Activated CD8-positive, alpha-beta memory T cell treated with anti-CD3 and anti-CD28 coated beads for 1 hour (primary cell): ENCODE data around the gene GPI.
"Not testable (repeated sequence)": the region's sequence is repeated elsewhere in the genome, so short reads cannot be mapped to it uniquely, and the experiment has no call there.

Source experiments
- DNase-seq, 2 donors: peaks; one replicate each; pipeline ENCODE4 v3.0.0-alpha.2; 2020; ENCODE audit warnings: low read depth in 1 of 2; ENCODE audit errors: extremely low read depth in 1 of 2

Gene GPI

GRCh38 chr19:34366738-34367623, 2.0 kb downstream of the GPI start:
- DNase-seq: no peak

- DNase-seq: no peak
These were observed 2.6 kb downstream of the GPI start for GRCh38 chr19:34367624-34367957.

- no peak for DNase-seq
These were observed 3.3 kb downstream of the GPI start for GRCh38 chr19:34368338-34368737.

GRCh38 chr19:34369166-34369565, 4.2 kb downstream of the GPI start:
- DNase-seq: not testable (repeated sequence)

GRCh38 chr19:34370117-34370516, 5.1 kb downstream of the GPI start:
- no peak for DNase-seq

- no peak for DNase-seq
These were observed 6.0 kb downstream of the GPI start for GRCh38 chr19:34370983-34371382.

GRCh38 chr19:34373601-34374288, 8.7 kb downstream of the GPI start:
- DNase-seq: no peak

GRCh38 chr19:34375598-34375997, 10.6 kb downstream of the GPI start:
- DNase-seq: no peak

- DNase-seq: no peak
These were observed 15.7 kb downstream of the GPI start for GRCh38 chr19:34380639-34381241.

- DNase-seq: no peak
These were observed 16.6 kb downstream of the GPI start for GRCh38 chr19:34381399-34382251.

- no peak for DNase-seq
These were observed 17.5 kb downstream of the GPI start for GRCh38 chr19:34382471-34382870.

GRCh38 chr19:34383599-34383998, 18.6 kb downstream of the GPI start:
- no peak for DNase-seq

GRCh38 chr19:34386645-34387445, 21.8 kb downstream of the GPI start:
- DNase-seq: no peak

- DNase-seq: no peak
These were observed 22.4 kb downstream of the GPI start for GRCh38 chr19:34387446-34387810.

- DNase-seq: not testable (repeated sequence)
These were observed 23.7 kb downstream of the GPI start for GRCh38 chr19:34388745-34389144.

- DNase-seq: no peak
These were observed 26.8 kb downstream of the GPI start for GRCh38 chr19:34391813-34392212.

GRCh38 chr19:34393031-34393430, 28.0 kb downstream of the GPI start:
- DNase-seq: no peak

- DNase-seq: no peak
These were observed 28.6 kb downstream of the GPI start for GRCh38 chr19:34393629-34394028.

- no peak for DNase-seq
These were observed 32.9 kb downstream of the GPI start for GRCh38 chr19:34397853-34398252.

- no peak for DNase-seq
These were observed 34.9 kb downstream of the GPI start for GRCh38 chr19:34399886-34400285.
